ENCODE results near the gene PDE3A.

GRCh38 chr12:20377750-20378149, 9.4 kb downstream of the PDE3A start:
- TF ChIP-seq, protein P1, sequence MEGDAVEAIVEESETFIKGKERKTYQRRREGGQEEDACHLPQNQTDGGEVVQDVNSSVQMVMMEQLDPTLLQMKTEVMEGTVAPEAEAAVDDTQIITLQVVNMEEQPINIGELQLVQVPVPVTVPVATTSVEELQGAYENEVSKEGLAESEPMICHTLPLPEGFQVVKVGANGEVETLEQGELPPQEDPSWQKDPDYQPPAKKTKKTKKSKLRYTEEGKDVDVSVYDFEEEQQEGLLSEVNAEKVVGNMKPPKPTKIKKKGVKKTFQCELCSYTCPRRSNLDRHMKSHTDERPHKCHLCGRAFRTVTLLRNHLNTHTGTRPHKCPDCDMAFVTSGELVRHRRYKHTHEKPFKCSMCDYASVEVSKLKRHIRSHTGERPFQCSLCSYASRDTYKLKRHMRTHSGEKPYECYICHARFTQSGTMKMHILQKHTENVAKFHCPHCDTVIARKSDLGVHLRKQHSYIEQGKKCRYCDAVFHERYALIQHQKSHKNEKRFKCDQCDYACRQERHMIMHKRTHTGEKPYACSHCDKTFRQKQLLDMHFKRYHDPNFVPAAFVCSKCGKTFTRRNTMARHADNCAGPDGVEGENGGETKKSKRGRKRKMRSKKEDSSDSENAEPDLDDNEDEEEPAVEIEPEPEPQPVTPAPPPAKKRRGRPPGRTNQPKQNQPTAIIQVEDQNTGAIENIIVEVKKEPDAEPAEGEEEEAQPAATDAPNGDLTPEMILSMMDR (conservative IDR thresholded peaks at IDR 0.05; ENCODE audit: low read length) = no peak
- no peak for TF ChIP-seq EZH2phosphoT487 (IDR thresholded peaks at IDR 0.05; ENCODE audit: borderline replicate concordance, low read depth, low read length)
